ENCODE results near the gene TSEN15.

Gene TSEN15

DNA sequence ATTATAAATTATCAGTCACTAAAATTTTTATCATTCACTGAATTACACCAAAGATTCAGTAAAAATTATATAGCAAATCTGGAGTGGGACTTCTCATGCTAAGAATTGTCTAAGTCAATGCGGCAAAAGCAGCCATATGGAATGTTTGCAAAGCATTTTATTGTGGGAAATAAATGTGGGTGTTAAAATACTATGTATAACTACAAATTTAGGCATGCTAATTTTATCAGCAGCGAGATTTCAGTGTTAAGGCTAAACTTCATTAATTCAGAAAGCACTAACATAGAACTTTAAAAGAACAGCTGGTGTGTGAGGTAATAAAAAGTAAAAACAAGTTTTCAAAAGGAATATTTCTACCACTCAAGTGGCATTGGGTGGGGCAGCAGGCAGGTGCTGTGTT is 35.4 kb upstream of the TSEN15 start:
- no peak overlapping the region for H3K4me3 ChIP-seq (ENCODE audit: low read length)
- DNase-seq (ENCODE audit: low read depth), result no peak
- TF ChIP-seq, protein P1, sequence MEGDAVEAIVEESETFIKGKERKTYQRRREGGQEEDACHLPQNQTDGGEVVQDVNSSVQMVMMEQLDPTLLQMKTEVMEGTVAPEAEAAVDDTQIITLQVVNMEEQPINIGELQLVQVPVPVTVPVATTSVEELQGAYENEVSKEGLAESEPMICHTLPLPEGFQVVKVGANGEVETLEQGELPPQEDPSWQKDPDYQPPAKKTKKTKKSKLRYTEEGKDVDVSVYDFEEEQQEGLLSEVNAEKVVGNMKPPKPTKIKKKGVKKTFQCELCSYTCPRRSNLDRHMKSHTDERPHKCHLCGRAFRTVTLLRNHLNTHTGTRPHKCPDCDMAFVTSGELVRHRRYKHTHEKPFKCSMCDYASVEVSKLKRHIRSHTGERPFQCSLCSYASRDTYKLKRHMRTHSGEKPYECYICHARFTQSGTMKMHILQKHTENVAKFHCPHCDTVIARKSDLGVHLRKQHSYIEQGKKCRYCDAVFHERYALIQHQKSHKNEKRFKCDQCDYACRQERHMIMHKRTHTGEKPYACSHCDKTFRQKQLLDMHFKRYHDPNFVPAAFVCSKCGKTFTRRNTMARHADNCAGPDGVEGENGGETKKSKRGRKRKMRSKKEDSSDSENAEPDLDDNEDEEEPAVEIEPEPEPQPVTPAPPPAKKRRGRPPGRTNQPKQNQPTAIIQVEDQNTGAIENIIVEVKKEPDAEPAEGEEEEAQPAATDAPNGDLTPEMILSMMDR (conservative IDR thresholded peaks at IDR 0.05; ENCODE audit: low read length), result no peak

DNA sequence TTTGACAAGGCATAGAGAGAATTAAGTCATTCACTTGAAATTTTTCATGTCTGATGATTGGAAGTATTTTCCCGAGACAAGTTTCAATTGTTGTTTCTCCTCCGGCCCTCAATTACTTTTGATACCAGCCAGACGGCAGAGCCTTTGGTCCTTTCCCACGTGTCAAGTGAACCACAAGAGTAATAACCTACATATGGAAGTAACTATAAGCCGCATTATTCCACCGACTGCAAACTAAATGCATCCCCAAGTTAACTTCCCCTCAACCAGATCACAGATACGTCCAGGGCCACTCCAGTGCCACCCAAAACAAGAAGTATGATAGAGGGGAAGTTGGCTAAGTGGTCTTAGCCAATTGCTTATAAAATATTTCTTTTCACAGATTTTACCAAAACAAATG is 34.2 kb upstream of the TSEN15 start:
- no peak overlapping the region for H3K4me3 ChIP-seq (ENCODE audit: low read length)
- TF ChIP-seq, protein P1 (conservative IDR thresholded peaks at IDR 0.05; ENCODE audit: low read length), result no peak
- DNase-seq (ENCODE audit: low read depth), result no peak

DNA sequence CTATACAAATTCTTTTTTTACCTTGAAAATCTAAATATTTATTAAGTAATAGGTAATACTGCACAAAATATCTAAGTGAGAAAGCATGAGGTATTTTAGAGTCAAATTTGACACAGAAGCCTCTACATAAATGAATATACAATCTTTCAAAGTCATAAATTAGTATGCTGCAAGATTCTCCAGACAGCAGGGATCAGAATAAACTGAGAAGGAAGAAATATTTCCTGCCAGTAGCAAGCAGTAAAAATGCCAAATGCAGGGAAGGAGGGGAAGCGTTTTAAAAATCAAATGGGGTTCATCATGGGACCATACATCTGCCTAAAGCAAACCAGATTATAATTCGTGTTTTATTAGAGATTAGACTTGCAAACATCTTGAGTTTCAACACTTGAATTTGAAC is 32.9 kb upstream of the TSEN15 start:
- no peak overlapping the region for H3K4me3 ChIP-seq (ENCODE audit: low read length)
- no peak for DNase-seq (ENCODE audit: low read depth)
- TF ChIP-seq, protein P1 (conservative IDR thresholded peaks at IDR 0.05; ENCODE audit: low read length), result no peak

DNA sequence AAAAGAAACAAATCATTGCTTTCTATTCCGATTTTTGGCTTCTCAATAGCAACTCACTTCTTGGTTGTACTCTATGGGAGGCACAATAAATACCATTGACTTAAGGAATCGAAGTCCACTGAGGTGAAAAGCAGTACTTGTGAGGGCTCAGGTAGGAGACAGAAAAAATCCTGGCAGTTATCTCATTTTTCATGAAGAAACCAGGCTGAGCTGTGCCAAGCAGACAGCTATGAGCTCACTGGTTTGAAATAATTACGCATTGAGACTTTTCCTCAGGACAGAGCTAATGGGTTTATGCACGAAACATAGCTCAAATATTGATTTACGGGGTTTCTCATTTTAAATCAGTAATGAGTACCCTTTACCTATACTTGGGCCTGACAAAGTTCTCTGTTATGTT is 32.5 kb upstream of the TSEN15 start:
- H3K4me3 ChIP-seq (ENCODE audit: low read length), result no peak overlapping the region
- TF ChIP-seq, protein P1 (conservative IDR thresholded peaks at IDR 0.05; ENCODE audit: low read length), result no peak
- DNase-seq (ENCODE audit: low read depth), result no peak

DNA sequence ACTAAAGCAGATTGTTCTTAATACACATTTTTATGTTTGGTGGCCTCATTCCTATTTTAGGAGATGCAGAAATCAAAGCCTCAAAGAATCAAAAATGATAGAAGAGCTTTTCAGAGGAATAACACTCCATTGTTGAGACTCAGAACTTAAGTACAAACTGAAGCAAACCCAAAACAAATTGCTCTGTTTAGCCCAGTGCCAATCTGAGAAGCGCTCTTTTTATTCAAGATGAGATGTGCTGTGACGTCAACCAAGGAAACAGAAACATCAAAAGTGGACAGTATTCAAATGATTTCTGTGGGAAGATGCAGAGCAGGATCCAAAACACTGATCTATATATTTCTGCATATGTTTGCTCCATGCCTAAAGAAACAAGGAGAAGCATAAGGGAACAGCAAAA is 32.0 kb upstream of the TSEN15 start:
- no peak overlapping the region for H3K4me3 ChIP-seq (ENCODE audit: low read length)
- TF ChIP-seq, protein P1 (conservative IDR thresholded peaks at IDR 0.05; ENCODE audit: low read length), result no peak
- DNase-seq (ENCODE audit: low read depth), result no peak

DNA sequence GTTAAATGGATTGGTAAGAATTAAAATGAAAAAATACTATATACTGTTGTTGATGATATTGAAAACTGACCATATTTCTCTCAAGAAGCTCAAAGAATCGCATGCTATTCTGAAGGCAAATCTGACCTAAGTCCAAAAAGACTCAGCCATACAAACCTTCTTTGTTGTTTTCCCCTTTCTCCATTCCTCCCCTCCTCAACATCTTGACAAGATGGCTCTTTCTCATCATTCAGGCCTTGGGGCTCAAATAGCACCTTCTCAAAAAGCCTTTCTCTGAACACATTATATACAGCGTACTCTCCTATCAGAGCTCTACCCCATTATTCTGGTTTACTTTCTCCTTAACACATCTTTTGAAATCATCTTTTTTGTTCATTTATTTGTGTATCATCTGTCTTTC is 31.2 kb upstream of the TSEN15 start:
- no peak for DNase-seq (ENCODE audit: low read depth)
- H3K4me3 ChIP-seq (ENCODE audit: low read length), result no peak overlapping the region
- TF ChIP-seq, protein P1 (conservative IDR thresholded peaks at IDR 0.05; ENCODE audit: low read length), result no peak

DNA sequence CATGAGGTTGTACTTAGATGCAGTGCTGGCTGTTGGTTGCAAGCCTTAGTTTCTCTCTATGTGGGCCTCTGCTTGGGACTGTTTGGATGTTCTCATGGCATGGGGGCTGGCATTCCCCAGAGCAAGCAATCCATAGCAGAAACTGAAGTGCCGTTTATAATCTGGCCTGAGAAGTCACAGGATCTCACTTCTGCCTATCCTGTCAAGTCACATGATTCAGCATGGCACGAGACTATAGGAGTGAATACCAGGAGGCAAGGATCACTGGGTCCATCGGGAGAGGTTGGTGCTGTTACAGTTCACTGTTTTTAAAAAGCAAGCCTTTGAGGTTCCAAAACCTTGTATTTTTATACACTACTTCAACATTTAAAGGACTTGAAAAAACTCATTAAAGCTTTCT is 30.7 kb upstream of the TSEN15 start:
- TF ChIP-seq, protein P1 (conservative IDR thresholded peaks at IDR 0.05; ENCODE audit: low read length), result no peak
- H3K4me3 ChIP-seq (ENCODE audit: low read length), result no peak overlapping the region
- DNase-seq (ENCODE audit: low read depth), result no peak
